IMR-90 (cell line): ENCODE data around the gene FOXP1. TPM values are rescaled to one million over a fixed set of nuclear protein-coding genes. Genes with fewer than 3 reads are reported as not detected.

ENCODE experiments used
- ATAC-seq: fragments of 200-7000 bp; cut with Tn5 transposase; 2 replicates; pipeline ENCODE4 v1.9.1; 2020; ENCODE audit warnings: low read depth, mild to moderate bottlenecking, moderate library complexity
- BruUV-seq: library from RNA; stranded (reverse); fragments of 400-500 nt; replicated peaks from 2 replicates; lab custom pipeline; 2021; lab: Mats Ljungman, UMichigan
- CTCF ChIA-PET: fragments of 300-600 bp; formaldehyde crosslinking; extraction: SDS; loops from one replicate; lab custom pipeline; 2021; ENCODE audit warnings: antibody characterized with exemption; lab: Yijun Ruan, JAX
- POLR2A ChIA-PET: fragments of 300-600 bp; sonication (Branson Sonifier 250); formaldehyde crosslinking; loops from one replicate; lab custom pipeline; 2022; ENCODE audit warnings: antibody characterized with exemption; ENCODE audit not compliant: unreplicated experiment; lab: Charles Lee
- DNase-seq: peaks from one replicate; pipeline ENCODE4 v3.0.0; 2013
- H2AFZ ChIP-seq: replicated peaks from 2 replicates; pipeline ENCODE3; 2013; ENCODE audit warnings: low read length, mild to moderate bottlenecking; ENCODE audit not compliant: poor library complexity
- H2AK5ac ChIP-seq: 2 replicates; pipeline ENCODE4 v1.6.1; 2013; ENCODE audit warnings: low read depth, low read length, inconsistent platforms
- H2AK9ac ChIP-seq: replicated peaks from 2 replicates; pipeline ENCODE3; 2013; ENCODE audit warnings: mild to moderate bottlenecking, low read depth, low read length, moderate library complexity; ENCODE audit not compliant: poor library complexity
- H2BK120ac ChIP-seq: 2 replicates; pipeline ENCODE4 v1.6.1; 2013; ENCODE audit warnings: low read depth, low read length, inconsistent platforms
- H2BK15ac ChIP-seq: 3 replicates; pipeline ENCODE4 v1.6.1; 2013; ENCODE audit warnings: low read depth, low read length, inconsistent platforms
- H2BK20ac ChIP-seq: 2 replicates; pipeline ENCODE4 v1.6.1; 2013; ENCODE audit warnings: low read depth, mild to moderate bottlenecking, inconsistent platforms, low read length, moderate library complexity
- H2BK5ac ChIP-seq: 2 replicates; pipeline ENCODE4 v1.6.1; 2013; ENCODE audit warnings: mild to moderate bottlenecking, low read depth, low read length, inconsistent platforms; ENCODE audit not compliant: poor library complexity, severe bottlenecking
- H3K14ac ChIP-seq: replicated peaks from 2 replicates; pipeline ENCODE4 v1.6.1; 2013; ENCODE audit warnings: low read depth, low read length, inconsistent platforms
- H3K18ac ChIP-seq: 2 replicates; pipeline ENCODE4 v1.6.1; 2013; ENCODE audit warnings: low read depth, low read length, control low read depth
- H3K23ac ChIP-seq: 2 replicates; pipeline ENCODE4 v1.6.1; 2013; ENCODE audit warnings: low read depth, low read length, inconsistent platforms
- H3K27ac ChIP-seq: 2 replicates; pipeline ENCODE4 v1.5.1; 2013; ENCODE audit warnings: mild to moderate bottlenecking, control low read depth, low read length; ENCODE audit not compliant: insufficient read depth
- H3K27me3 ChIP-seq: 2 replicates; pipeline ENCODE4 v1.6.1; 2013; ENCODE audit warnings: low read length; ENCODE audit not compliant: control insufficient read depth, insufficient read depth
- H3K36me3 ChIP-seq: 2 replicates; pipeline ENCODE4 v1.6.1; 2013; ENCODE audit warnings: low read length, mixed read lengths; ENCODE audit not compliant: control insufficient read depth, insufficient read depth
- H3K4ac ChIP-seq: 2 replicates; pipeline ENCODE4 v1.6.1; 2013; ENCODE audit warnings: low read depth, low read length, inconsistent platforms
- H3K4me1 ChIP-seq: 2 replicates; pipeline ENCODE4 v1.6.1; 2013; ENCODE audit warnings: low read length, mixed read lengths; ENCODE audit not compliant: control insufficient read depth, insufficient read depth
- H3K4me2 ChIP-seq: 2 replicates; pipeline ENCODE4 v1.6.1; 2013; ENCODE audit warnings: low read depth, mild to moderate bottlenecking, control low read depth, low read length, moderate library complexity
- H3K4me3 ChIP-seq: 2 replicates; pipeline ENCODE4 v1.5.1; 2013; ENCODE audit warnings: low read depth, mild to moderate bottlenecking, control low read depth, low read length, moderate library complexity; ENCODE audit not compliant: insufficient read depth
- H3K56ac ChIP-seq: 2 replicates; pipeline ENCODE4 v1.6.1; 2013; ENCODE audit warnings: low read length, inconsistent platforms; ENCODE audit not compliant: insufficient read depth; ENCODE audit errors: extremely low read depth
- H3K79me1 ChIP-seq, 2 experiments: 2 replicates each; pipeline ENCODE4 v1.6.1; 2013; ENCODE audit warnings: low read length in 2 of 2, inconsistent platforms in 1 of 2, low read depth in 1 of 2
- H3K9ac ChIP-seq: 2 replicates; pipeline ENCODE4 v1.6.1; 2013; ENCODE audit warnings: low read depth, low read length, control low read depth
- H3K9me1 ChIP-seq: 2 replicates; pipeline ENCODE4 v1.6.1; 2013; ENCODE audit warnings: low read length, inconsistent platforms; ENCODE audit not compliant: insufficient read depth
- H3K9me3 ChIP-seq: 2 replicates; pipeline ENCODE4 v1.6.1; 2013; ENCODE audit warnings: low read length; ENCODE audit not compliant: control insufficient read depth, insufficient read depth
- H4K20me1 ChIP-seq: 2 replicates; pipeline ENCODE4 v1.6.1; 2013; ENCODE audit warnings: low read length, inconsistent platforms; ENCODE audit not compliant: insufficient read depth
- H4K5ac ChIP-seq: 2 replicates; pipeline ENCODE4 v1.6.1; 2013; ENCODE audit warnings: mild to moderate bottlenecking, low read depth, low read length, control low read depth
- H4K8ac ChIP-seq, 2 experiments: 2 replicates each; pipeline ENCODE4 v1.6.1; 2013; ENCODE audit warnings: low read depth in 2 of 2, low read length in 2 of 2, control low read depth in 1 of 2, inconsistent platforms in 1 of 2
- H4K91ac ChIP-seq: 2 replicates; pipeline ENCODE4 v1.6.1; 2013; ENCODE audit warnings: low read depth, low read length, inconsistent platforms; ENCODE audit not compliant: insufficient read depth
- CHD1 ChIP-seq: IDR thresholded peaks from 2 replicates; pipeline ENCODE4 v1.6.1; 2012; ENCODE audit warnings: low read depth, low read length, improper control_type of control experiment
- MAZ ChIP-seq: IDR thresholded peaks from 2 replicates; pipeline ENCODE4 v1.6.1; 2012; ENCODE audit warnings: low read depth, mild to moderate bottlenecking, low read length, improper control_type of control experiment, moderate library complexity, borderline replicate concordance
- WGBS, 2 experiments: methylation state at CpG; one replicate each; pipeline versions ENCODE4 v1.1.5 to v1.1.7; 2013; ENCODE audit warnings: missing lambda C conversion rate in 2 of 2; ENCODE audit not compliant: insufficient read length in 1 of 2; ENCODE audit errors: extremely low coverage in 2 of 2; 5-methylcytosine and 5-hydroxymethylcytosine counted together
- dilution Hi-C: fragments of 300-500 bp; cut with HindIII; formaldehyde crosslinking; loops from one replicate; pipeline ENCODE4 v1.14.3; 2018; ENCODE audit warnings: low sequenced_read_pairs; ENCODE audit not compliant: unreplicated experiment
- in situ Hi-C: fragments of 300-500 bp; cut with MboI; formaldehyde crosslinking; loops from 3 replicates; pipeline ENCODE4 v1.14.3; 2019; ENCODE audit warnings: low sequenced_read_pairs, inconsistent platforms, mixed read lengths
- intact Hi-C: fragments of 100-400 bp; cut with micrococcal nuclease; formaldehyde crosslinking; loops from 2 replicates; pipeline ENCODE4 v1.10.0; 2022
- polyA plus RNA-seq, 3 experiments: library from polyadenylated mRNA; depleted of rRNA; stranded (reverse); fragments of >200 nt; gene quantifications; 2 replicates each; pipeline ENCODE4 v1.2.3, GENCODE V29; 2012; ENCODE audit warnings: low replicate concordance in 1 of 3
- total RNA-seq: library from RNA; depleted of rRNA; stranded (reverse); fragments of >200 nt; gene quantifications from 2 replicates; pipeline ENCODE4 v1.2.3, GENCODE V29; 2012

The FOXP1 gene
- total and polyA plus RNA-seq, 2 of the 4 experiments (the other 2 are of a cell fraction): 37.0 to 132 TPM

DNA sequence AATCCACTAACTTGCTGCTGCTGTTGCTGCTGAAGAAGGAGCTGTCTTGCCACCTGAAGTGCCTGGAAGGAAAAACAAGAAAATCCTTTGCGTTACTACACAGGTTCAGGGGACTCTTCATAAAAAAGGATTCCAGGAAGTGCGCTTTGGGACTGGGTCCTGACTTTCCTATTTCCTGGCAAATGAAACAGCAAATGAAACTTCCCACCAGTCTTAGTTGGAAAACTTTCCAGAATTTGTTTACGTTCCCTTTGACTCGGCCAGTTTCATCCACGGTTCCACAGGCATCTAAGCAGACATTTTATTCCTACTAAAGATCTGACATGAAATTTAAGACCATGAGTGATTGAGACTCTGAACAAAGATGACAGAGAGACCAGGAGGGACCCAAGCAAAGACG, 471.0 kb downstream of the FOXP1 start:
- Histone ChIP-seq H2BK5ac (peak overlapping the region; percentile 93), H3K9me3 (no peaks in the 10 kb centered on the region), H3K79me1 (peaks cover 29 to 73% of the 10 kb centered on the region in 2 experiments), H2AK5ac (peak overlapping the region; percentile 87), H3K9me1 (peaks cover 9% of the 10 kb centered on the region), H3K4me1 (peaks cover 17% of the 10 kb centered on the region), H4K5ac (peak overlapping the region; percentile 87), H2AFZ (peak overlapping the region; percentile 58), H2AK9ac (no peak overlapping the region), H3K18ac (peak overlapping the region; percentile 85), H3K27ac (peak overlapping the region; percentile 85), H2BK15ac (peak overlapping the region; percentile 93; the same call in 1 of the 3 replicates), H3K9ac (peak overlapping the region; percentile 67), H3K56ac (peak overlapping the region; percentile 72; the same call in 1 of the 2 replicates), H4K20me1 (no peaks in the 10 kb centered on the region), H2BK120ac (peak overlapping the region; percentile 86), H4K8ac (peak overlapping the region; percentile 66 to 91; a peak in 3 of 4 replicates), H3K14ac (peak overlapping the region; percentile 72), H4K91ac (peak overlapping the region; percentile 90), H3K4ac (peak overlapping the region; percentile 88), H3K27me3 (no peaks in the 10 kb centered on the region), H3K23ac (peak overlapping the region; percentile 80), H3K36me3 (peaks cover 11% of the 10 kb centered on the region), H2BK20ac (peak overlapping the region; percentile 86), H3K4me3 (no peak overlapping the region), H3K4me2 (peak overlapping the region; percentile 95)
- peak; percentile 30 for ATAC-seq
- DNase-seq: peak; percentile 75
- in situ Hi-C loops (no loop called here), dilution Hi-C loops (no loop called here), intact Hi-C loops (no loop called here)
- TF ChIP-seq MAZ (no peak), CHD1 (no peak)
- no TSS peak for BruUV-seq
- WGBS, 2 experiments: 9% methylated on average over 2 of the region's 6 CpGs; no CpG with 5 or more reads in 1 of the 2 experiments
- ChIA-PET CTCF (no interaction called here), POLR2A (no interaction called here)
